VCaP (cell line): ENCODE data around the gene LAPTM5.

Experiments used
- H3K27ac ChIP-seq: fragments of 450-650 bp; 2 replicates; pipeline ENCODE4 v1.5.1; 2017
- TF ChIP-seq, protein P1 (sequence below): fragments of 450-650 bp; conservative IDR thresholded peaks from 2 replicates; pipeline ENCODE4 v1.5.1; 2017; ENCODE audit warnings: mild to moderate bottlenecking, moderate library complexity

The LAPTM5 gene

DNA sequence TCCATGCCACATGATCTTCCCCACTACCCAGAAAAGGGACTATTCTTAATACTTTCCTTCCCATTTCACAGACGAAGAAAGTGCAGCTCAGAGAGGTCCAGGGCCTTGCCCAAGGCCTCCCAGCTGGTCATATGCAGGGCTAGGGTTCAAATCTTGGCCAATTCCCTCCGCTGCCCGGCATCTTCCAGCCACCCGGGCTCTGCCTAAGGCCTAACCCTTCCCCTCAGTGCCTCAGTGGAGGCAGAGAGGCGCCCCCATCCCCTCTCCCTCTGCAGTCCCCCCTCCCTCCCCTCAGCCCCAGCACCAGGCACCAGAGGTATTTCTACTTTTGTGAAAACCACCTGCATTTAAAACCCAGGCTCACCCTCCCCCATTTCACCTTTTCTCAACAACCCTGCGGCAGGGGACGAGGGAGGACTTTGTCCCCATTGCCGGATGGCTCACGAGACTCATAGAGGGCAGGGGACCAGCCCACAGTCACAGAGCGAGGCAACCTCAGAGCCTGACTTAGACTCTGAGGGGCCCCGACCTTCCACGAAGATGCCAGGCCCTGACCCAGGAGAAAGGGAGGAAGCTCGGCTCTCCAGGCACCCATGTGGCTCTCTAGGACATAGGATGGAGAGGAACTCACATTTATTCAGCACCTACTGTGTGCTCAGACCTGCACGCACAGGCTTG lies 12.3 kb downstream of the LAPTM5 start:
- H3K27ac ChIP-seq = no peak overlapping the region
- TF ChIP-seq, protein P1, sequence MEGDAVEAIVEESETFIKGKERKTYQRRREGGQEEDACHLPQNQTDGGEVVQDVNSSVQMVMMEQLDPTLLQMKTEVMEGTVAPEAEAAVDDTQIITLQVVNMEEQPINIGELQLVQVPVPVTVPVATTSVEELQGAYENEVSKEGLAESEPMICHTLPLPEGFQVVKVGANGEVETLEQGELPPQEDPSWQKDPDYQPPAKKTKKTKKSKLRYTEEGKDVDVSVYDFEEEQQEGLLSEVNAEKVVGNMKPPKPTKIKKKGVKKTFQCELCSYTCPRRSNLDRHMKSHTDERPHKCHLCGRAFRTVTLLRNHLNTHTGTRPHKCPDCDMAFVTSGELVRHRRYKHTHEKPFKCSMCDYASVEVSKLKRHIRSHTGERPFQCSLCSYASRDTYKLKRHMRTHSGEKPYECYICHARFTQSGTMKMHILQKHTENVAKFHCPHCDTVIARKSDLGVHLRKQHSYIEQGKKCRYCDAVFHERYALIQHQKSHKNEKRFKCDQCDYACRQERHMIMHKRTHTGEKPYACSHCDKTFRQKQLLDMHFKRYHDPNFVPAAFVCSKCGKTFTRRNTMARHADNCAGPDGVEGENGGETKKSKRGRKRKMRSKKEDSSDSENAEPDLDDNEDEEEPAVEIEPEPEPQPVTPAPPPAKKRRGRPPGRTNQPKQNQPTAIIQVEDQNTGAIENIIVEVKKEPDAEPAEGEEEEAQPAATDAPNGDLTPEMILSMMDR = no peak

- H3K27ac ChIP-seq = no peak overlapping the region
- TF ChIP-seq, protein P1 = no peak
These were observed 13.4 kb downstream of the LAPTM5 start for GRCh38 chr1:30744060-30744756.

GRCh38 chr1:30743584-30744059 lies 14.0 kb downstream of the LAPTM5 start:
- H3K27ac ChIP-seq = no peak overlapping the region
- TF ChIP-seq, protein P1 = no peak

DNA sequence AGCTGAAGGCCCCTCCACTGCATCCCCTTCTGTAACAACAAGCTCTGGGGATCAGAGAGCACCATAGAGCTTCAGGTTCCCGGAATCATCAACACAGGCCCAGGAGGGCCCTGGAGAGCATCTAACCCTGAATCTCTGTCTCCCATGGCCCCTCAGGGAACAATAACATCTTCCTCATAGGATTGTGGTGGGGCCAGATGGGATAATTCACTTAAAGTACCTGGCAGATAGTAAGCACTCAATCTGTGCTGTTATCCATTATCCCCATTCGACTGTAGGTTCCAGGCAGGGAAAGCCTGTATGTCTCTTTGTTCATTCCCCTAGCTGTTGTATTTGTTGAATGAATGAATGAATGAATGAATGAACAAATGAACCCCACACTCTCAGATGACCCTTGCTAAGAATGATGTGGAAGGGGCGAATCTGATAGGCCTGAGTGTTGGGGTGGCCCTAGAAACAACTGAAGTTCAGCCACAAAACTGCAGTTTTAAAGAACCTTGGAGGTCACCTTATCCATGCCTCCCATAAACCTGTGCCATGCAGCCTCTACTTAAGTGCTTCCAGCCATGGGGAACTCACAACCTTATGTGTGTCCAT lies 14.5 kb downstream of the LAPTM5 start:
- H3K27ac ChIP-seq = no peak overlapping the region
- TF ChIP-seq, protein P1 = no peak

DNA sequence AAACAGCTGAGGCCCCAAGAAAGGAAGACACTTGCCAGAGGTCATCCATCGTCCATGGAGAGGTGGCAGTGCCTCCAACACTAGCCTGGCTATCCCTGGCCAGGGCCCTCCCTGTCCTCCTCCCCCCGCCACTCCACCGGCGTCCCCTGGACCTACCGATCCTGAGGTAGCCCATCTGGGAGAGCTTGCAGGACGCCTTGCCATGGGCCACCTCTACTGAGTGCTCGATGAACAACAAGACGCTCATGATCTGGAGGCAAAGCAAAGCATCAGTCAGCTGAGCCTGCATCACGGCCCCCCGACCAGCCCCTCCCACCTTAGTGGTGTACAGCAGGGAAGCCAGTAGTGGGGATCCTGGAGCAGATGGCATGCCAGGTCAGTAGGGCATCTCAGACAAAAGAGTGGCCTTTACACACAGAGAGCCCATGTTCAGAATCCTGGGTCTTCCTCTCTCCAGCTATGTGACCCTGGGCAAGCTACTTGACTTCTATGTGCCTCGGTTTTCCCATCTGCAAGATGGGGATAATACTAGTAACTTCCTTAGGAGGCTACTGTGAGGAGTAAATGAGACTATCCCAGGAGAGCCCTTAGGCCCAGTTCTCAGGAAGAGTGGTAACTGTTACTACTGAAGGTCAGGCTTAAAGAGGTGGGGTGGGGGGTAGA lies 15.1 kb downstream of the LAPTM5 start:
- TF ChIP-seq, protein P1 = no peak
- no peak overlapping the region for H3K27ac ChIP-seq

DNA sequence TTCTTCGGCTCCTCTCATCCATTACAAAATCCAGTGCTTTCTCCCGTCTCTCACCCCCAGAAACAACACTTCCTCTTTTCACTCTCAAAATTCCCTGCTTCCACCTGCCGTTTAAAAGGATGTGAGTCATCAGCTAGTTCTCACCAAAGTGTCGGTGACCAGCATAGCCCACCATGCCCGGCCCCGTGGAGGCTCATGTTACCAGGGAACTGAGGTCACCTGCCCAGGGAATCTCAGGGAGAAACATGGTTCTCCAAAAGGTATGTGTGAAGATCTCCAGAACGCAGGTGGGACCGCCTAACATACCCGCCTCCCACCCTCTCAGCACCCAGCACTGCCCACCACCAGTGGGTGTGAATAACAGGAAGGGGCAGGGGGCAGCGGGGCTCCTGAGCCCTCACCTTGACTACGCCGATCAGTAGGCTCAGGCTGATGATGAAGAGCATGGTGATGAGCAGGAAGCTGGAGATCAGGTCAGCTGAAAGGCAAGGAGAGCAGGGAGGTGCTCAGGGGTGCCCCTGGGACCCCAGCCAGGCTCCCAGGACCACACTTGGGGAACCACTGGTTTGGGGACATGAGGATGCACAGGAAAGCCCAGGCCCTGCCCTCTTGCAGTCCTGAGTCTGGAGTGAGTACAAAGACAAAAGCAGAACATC lies 16.2 kb downstream of the LAPTM5 start:
- TF ChIP-seq, protein P1 = no peak
- H3K27ac ChIP-seq = no peak overlapping the region
